HPDE6-E6E7 (cell line): Measurements from ENCODE around the gene COPE.
"Not testable (repeated sequence)": the region's sequence is repeated elsewhere in the genome, so short reads cannot be mapped to it uniquely, and the experiment has no call there.

Experiments used
- DNase-seq: peaks from one replicate; pipeline ENCODE4 v3.0.0; 2011; ENCODE audit warnings: missing footprints; ENCODE audit errors: extremely low spot score

The COPE gene

DNA sequence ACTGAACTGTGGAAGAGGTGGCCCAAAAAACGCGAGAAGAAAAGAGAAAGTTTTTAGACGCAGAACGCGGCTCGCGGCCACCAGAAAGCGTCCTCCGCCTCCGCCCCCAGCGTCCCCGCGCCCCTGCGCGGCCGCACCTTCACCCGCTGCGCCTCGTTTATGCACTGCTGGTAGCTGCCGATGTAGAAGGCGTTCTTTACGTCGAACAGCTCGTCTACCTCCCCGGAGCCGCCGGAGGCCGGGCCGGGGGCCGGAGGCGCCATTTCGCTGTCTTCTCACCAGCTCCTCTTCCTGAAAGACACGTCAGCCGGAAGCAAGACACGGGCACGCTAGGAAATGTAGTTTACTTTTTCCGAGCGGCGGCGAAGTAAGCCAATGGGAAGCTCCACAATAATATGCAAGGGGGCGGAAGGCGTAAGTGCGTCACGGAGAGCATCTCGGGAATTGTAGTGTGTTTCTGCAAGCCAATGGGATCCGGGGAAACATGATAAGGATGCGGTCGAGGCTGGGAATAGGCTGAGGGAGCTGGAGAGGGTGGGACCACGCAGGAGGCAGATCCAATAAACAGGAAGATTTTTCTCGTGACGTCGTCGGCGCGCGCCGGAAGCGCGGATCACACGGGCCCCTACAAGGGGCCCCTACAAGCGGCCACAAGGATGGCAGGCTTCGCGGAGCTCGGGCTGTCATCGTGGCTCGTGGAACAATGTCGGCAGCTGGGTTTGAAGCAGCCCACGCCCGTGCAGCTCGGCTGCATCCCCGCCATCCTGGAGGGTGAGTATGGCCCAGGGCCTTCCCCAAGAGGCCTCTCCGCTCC is at the start of gene COPE, which contains the start of gene DDX49:
COPE (minus strand) TSS at position 302 of the 814 bp plus-strand sequence; CDS start at position 263, 39 bp downstream.
DDX49 (plus strand) TSS at position 630 of the 814 bp plus-strand sequence; CDS start at position 657, 27 bp downstream.
- peak; percentile 100 for DNase-seq

DNA sequence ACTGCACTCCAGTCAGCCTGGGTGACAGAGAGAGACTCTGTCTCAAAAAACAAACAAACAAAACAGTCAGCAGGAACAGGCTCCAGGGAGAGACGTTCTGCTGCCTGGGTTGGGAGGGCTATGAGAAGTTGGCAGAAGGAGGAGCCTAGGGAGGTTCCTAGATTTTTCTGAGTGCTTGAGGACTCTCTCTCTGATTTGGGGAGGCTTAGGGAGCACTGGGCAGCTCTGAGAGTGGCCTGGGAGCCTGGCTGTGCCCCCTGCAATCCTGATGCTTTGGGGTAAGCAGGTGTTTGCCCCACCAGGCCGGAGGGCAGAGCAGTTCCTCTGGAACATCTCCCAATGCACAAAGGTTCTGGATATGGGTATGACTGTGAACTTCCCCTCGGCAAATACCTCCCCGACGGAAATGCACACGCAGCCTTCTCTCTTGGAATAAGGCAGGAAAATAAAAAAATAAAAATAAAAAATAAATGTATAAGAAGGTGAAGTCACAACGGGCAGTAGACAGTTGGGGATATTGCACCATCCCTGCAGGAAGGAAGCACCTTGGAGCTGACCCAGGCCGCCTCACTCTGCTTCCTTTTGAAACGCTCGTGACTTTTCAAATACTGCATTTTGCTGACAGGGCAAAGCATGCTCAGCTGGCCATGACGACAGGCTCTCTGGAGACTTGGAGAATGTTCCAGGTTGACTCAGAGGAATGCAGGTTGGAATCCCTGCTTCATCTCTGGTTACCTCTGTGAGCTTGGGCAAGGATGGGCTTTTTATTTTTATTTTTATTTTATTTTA is 48.4 kb upstream of the COPE start:
- no peak for DNase-seq

DNA sequence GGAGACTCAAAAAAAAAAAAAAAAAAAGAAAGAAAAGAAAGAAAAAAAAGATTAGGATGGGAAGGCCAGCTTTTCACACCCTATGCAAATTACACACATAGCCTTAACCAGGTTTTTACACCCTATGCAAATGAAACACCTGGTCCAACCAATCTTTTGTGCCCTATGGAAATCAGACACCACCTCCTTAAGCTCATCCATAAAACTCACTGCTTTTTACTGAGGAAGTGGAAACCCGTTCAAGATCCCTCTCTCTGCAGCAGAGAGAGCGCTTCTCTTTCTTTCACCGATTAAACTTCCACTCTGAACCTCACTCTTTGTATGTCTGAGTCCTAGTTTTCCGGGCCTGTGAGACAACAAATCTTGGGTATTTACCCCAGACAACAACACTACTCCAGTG is 47.1 kb upstream of the COPE start:
- DNase-seq, result no peak

DNA sequence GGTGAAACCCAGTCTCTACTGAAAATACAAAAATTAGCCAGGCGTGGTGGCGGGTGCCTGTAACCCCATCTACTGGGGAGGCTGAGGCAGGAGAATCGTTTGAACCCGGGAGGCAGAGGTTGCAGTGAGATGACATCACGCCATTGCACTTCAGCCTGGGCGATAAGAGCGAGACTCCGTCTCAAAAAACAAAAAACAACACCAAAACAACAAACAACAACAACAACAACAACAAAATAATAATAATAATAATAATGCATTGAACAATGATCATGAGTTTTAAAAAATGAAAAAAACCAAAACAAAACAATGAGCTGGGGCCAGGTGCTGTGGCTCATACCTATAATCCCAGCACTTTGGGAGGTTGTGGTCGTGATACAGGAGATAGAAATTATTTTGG is 44.9 kb upstream of the COPE start:
- no peak for DNase-seq

DNA sequence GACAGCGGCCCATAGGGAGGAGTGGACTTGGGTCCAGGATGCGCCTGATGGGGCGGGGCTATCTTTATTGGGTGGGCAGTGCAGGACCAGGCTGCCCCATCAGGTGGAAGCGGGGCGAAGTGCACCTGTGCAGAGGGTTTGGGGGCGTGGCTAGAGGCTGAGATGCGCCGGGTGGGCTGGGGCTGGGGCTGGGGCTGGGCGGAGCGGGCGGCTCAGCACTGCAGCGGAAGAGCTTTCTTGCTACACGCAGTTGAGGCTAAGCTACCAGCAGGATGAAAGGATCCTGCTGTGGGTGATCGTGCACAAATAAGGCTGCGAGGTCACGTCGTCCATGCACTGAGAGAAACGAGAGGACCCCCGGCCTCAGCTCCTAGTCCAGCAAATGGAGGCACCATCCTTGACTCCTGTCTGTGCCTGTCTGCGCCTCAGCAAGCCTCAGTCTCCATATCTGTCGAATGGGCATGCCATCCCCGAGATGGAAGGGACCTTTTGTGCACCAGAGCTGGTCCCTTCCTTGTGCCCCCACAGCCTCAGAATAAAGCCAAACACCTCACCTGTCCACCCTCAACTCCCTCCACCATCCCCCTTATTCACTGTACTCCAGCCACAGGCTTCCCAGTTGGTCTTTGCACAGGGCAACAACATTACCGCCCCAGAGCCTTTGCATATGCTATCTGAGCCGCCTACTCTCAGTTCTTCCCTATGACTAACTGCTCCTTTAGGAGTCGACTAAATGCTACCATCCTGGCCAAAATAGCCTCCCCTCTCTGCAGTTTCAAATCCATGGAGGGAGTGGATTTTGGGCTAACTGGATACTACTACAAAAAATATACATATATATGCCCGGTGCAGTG is 42.8 kb upstream of the COPE start:
- no peak for DNase-seq

DNA sequence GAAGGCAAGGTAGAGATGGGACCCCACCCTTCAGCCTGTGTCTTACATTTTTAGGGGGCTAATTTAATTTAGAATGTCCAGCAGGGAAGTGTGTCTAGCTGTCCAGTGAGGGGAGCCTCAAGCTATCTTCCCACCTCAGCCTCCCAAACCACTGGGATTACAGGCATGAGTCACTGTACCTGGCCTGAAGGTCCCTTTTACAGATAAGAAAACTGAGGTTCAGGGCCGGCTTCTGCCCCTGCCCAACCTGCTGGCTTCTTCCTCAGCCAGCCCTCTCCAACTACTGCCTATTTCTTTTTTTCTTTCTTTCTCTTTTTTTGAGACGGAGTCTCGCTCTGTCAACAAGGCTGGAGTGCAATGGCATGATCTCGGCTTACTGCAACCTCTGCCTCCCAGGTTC is 41.2 kb upstream of the COPE start:
- DNase-seq, result no peak

DNA sequence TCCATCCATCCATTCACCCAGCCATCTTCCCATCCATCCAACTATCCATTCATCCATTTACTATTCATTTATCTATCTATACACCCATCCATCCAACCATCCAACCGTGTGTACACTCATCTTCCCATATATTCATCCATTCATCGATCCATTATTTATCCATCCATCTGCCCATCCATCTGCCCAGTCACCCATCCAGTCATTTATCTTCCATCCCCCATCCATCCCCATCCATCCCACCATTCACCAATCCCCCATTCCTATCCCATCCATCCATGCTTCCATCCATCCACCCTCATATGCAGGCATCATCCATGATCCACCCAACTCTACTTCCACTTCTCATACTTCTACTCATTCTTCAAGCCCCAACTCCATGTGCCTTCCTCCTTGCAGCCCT is 35.9 kb upstream of the COPE start:
- DNase-seq, result no peak

DNA sequence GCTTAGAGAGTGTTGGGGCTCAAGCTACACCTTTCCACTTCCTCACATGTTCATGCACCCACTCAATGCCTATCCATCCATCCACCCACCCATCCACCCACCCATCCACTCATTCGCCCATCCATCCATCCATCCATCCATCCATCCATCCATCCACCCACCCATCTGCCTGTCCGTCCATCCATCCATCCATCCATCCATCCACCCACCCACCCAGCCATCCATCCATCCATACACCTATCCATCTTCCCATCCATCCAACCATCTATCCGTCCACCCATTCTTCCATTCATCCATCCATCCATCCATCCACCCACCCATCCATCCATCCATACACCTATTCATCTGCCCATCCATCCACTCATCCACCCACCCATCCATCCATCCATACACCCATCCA is 34.9 kb upstream of the COPE start:
- DNase-seq, result no peak

DNA sequence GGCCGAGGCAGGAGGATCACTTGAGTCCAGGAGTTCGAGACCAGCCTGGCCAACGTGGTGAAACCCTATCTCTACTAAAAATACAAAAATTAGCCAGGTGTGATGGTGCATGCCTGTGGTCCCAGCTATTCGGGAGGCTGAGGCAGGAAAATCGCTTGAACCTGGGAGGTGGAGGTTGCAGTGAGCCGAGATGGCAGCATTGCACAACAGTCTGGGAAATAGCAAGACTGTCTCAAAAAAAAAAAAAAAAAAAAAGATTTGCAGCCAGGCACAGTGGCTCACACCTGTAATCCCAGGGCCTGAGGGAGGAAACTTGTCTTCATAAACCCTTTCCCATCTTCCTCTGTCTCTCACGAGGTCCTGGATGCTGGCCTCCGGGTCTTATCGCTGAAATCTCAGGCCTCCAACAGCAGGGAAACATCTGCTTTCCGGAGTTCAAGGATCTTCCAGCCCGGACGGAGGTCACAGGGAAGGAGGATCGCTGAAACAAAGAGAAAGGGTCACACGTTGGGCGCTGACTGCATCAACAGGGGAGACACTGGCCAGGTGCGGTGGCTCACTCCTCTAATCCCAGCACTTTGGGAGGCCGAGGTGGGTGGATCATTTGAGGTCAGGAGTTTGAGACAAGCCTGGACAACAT is 33.3 kb upstream of the COPE start:
- DNase-seq, result not testable (repeated sequence)

DNA sequence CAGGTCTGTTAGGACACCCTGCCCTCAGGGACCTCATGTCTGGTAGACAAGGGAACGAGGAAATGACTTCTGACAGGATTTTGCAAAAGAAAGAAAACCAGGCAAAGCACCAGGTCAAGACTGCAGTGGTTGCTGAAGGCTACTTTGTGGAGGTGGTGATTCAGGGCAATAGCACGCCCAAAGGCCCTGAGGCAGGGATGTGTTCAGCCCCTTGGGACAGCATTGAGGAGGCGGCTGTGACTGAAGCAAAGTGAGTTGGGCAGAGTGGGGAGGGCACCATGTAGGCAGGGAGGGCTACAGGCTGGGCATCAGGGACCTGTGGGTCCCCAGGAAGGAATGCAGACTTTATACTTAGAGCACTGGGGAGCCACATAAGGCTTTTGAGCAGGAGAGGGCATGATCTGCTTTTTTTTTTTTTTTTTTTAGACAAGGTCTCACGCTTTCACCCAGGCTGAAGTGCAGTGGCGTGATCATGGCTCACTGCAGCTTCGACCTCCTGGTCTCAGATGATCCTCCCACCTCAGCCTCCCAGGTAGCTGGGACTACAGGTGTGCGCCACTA is 32.6 kb upstream of the COPE start:
- peak; percentile 93 for DNase-seq

DNA sequence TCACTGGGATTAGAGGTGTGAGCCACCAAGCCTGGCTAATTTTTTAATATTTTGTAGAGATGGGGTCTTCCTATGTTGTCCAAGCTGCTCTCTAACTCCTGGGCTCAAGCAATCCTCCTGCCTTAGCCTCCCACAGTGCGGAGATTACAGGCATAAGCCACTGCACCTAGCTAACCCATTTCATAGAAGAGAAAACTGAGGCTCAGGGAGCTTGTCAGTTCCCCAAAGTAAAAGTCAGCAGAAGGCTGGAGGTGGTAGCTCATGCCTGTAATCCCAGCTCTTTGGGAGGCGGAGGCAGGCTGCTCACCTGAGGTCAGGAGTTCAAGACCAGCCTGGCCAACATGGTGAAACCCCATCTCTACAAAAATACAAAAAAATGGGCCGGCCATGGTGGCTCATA is 30.7 kb upstream of the COPE start:
- DNase-seq, result no peak

DNA sequence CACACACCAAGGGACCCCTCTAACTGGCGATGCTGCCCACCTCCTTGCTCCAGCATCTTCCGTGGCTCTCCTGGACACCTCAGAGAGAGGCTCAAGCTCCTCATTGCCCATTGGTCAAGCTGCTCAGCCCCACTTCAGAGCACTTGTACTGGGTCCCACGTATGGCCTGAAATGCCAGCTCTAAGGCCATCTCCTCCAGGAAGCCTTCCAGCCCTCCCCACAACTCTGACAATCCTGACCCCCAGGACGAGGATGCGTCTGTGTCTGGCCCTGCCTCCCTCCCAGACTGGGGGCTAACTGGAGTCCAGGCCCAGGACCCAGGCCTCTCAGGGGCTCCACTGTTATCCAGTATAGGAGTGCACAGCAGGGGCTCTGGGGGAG is 29.8 kb upstream of the COPE start:
- DNase-seq, result no peak

DNA sequence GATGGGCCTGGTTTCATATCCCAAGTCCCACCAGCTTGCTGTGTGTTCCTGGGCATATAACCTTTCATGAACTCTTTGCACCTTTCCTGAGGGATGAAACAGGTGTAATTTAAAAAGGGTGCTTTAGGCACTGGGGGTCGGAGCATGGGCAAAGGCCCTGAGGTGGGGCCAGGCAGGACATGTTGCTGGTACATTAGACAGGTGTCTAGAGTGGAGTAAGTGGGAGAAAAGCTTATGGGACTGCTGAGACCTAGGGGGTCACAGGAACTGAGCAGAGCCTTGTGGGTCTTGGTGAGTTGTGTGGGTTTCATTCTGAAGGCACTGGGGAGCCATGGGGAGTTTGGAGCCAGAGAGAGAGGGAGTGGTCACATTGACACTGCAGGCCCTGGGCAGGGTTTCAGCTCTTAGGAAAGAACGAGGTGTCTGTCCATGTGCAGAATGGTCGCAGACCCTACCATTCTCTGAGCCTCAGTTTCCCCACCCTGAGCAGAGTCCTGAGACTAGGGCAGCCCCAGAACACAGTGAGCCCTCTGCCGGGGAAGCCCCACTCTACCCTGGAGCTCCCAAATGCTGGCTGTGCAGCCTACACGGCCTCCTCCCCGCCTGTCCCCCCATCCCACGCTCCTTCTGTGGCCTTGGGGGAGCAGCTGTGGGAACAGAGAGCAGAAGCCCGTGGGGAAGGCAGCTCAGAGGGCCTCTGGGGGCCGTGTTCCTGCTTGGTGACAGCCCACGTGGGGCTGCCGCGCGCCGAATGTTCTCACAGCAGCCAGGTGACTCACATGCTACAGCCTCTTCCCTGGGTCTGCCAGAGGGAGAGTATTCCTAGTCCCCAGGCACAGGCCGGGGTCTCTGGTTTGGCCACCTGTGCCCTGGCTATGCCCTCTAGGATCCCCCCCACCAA is 29.1 kb upstream of the COPE start:
- no peak for DNase-seq

DNA sequence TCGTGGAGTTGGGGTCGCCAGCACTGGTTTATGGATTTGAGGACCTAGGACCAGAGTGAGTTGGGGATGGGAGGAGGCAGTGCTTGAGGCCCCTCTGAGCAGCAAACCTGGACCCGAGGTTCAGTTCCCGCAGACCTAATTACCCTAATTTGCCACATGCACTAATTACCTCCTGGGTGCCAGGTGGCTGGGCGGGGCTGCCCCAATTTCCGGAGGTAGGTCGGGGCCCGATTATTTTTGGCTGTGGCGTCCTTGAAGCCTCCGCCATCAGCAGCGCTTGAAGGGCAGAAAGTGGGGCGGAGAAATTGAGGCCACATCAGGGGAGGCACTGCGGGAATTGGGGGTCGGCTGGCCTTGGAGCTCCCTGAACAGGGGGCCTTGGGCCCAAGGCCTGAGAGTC is 27.7 kb upstream of the COPE start:
- no peak for DNase-seq

DNA sequence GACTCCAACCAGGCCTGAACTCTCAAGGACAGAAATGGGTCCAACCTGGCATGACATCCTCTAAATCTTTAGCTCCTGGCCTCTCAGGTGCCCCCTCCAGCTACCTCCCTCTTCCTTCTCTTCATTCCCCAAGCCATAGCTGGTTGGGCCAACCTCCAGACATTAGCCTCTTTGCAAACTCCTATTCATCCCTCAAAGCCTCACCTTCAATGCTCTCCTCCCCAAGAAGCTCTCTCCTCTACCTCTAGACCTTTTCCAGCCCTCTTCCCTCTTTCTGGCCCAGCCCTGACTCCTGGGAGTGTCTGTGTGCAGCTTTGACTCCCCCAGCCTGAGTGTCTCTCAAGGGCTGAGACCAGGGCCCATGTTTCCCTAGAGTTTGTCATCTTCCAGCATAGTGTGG is 27.1 kb upstream of the COPE start:
- DNase-seq, result no peak

DNA sequence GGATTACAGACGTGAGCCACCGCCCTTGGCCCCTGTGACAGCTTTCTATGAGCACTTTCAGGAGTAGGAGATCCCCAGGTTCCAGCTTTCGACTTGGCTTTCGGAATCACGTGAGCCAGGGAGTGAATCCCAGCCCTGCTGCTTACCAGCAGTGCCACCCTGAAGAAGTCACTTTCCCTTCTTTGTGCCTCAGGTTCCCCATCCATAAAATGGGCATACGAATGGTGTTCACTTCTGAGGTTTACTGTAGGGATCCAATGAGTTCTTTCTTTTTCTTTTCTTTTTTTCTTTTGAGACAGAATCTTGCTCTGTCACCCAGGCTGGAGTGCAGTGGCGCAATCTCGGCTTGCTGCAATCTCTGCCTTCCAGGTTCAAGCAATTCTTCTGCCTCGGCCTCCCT is 26.1 kb upstream of the COPE start:
- DNase-seq, result no peak

DNA sequence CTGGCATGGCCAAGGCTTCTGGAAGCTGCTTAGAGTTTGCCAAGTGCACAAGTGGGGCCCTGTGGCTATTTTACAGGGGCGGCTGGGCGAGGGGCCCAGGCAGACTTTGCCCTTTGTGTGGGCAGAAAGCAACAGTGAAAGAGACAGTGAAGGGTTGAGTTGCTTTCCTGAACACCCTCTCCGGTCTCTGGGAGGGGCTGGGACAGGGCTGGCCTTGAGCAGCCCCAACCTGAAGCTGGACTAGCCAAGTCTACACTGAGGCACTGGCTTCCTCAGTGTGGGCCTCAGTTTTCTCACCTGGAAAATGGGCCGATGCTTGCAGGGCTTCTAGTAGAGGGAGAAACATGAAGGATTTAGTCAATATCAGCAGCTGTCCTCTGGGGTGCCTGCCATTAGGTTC is 24.3 kb upstream of the COPE start:
- no peak for DNase-seq

DNA sequence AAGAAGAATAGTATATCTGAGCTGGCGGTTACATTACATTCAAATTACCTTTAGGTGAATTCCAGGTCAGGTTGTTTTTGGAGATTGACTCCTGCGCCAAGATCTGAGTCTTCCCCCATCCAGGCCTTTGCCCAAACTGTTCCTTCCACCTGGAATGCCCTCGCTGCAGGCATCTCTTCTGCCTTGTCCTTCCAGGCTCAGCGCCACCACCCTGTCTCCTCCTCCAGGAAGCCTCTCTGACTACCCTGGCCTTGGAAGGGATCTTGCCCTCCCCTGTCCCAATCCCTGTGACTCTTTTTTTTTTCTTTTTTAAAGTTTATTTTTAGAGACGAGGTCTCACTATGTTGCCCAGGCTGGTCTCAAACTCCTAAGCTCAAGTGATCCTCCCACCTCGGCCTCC is 23.5 kb upstream of the COPE start:
- DNase-seq, result no peak

DNA sequence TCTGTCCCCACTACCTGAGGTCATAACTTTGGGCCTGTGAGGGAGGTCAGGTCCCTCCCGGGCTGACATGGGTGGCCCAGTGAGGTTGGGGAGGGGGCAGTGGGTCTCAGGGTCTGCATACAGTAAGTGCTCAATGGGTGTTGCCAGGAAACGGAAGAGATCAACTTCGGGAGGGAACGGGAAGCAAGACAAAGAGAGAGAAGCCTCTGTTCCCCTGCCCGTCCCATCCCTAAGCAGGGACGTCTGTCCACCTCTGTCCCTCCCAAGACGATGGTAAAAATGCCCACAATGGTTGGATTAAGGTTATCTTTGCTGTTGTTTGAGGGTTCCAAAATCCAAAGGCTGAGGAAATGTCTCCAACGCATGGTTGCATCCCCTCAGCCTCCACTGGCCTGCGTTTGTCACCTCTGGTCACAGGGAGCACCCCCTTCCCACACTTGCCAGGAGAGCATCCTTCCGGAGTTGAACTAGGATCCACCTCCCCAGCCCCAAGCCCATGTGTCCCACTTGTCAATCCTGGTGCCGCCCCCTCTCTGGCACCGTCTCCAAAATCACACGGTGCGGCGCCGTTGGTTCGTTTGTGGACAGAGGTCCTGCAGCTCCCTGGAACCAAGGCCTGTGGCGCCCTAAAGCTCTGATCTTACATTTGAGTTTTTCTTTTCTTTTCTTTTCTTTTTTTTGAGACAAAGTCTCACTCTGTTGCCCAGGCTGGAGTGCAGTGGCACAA is 22.6 kb upstream of the COPE start:
- no peak for DNase-seq
